Measurements from ENCODE around the gene TMEM235.

DNA sequence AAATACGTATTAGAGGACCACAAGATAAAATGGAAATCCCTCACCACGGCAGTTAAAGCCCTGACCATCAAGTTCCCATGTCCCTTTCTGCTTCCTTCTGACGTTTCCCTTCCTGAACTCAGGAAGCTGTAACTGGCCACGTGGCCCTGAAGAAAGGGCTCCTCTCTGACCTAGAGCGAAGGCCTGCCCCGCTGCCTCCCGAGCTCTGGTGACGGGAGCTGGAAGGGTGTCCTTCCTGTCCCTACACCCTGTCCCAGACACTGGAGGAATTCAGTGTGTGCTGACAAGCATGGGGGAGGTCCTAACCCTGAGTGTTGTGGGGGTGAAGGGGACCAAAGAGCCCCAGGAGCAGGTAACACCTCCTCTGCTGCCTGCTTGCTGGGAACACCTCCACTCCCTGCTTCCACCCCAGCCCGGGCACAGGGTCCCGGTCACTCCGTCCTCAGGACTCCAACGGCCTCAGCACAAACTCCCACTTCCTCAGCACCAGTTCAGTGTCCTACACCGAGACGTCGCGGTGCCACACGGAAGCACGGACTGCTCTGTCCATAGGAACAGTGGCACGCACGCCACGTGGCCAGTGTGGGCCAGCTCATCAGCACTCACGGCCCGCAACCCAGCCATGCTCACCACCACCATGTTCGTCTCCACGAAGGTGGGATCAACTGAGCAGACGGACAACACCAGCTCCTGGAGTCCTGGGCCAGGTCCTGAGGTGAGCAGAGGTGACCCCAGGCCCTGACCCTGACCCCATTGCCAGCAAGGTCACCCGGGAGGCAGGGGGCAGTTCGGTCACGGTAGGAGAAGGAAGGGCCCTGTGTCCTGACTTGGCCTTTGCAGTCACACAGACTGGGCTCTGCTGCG, 16.9 kb downstream of the TMEM235 start:
- no peak for TF ChIP-seq POLR2AphosphoS5 (IDR thresholded peaks at IDR 0.05; ENCODE audit: low read depth, low read length)
- TF ChIP-seq SIN3A (IDR thresholded peaks at IDR 0.05; ENCODE audit: borderline replicate concordance, insufficient read depth, low read length), result no peak
- TF ChIP-seq, protein P1, sequence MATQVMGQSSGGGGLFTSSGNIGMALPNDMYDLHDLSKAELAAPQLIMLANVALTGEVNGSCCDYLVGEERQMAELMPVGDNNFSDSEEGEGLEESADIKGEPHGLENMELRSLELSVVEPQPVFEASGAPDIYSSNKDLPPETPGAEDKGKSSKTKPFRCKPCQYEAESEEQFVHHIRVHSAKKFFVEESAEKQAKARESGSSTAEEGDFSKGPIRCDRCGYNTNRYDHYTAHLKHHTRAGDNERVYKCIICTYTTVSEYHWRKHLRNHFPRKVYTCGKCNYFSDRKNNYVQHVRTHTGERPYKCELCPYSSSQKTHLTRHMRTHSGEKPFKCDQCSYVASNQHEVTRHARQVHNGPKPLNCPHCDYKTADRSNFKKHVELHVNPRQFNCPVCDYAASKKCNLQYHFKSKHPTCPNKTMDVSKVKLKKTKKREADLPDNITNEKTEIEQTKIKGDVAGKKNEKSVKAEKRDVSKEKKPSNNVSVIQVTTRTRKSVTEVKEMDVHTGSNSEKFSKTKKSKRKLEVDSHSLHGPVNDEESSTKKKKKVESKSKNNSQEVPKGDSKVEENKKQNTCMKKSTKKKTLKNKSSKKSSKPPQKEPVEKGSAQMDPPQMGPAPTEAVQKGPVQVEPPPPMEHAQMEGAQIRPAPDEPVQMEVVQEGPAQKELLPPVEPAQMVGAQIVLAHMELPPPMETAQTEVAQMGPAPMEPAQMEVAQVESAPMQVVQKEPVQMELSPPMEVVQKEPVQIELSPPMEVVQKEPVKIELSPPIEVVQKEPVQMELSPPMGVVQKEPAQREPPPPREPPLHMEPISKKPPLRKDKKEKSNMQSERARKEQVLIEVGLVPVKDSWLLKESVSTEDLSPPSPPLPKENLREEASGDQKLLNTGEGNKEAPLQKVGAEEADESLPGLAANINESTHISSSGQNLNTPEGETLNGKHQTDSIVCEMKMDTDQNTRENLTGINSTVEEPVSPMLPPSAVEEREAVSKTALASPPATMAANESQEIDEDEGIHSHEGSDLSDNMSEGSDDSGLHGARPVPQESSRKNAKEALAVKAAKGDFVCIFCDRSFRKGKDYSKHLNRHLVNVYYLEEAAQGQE (IDR thresholded peaks at IDR 0.05; ENCODE audit: insufficient read depth in 1 of 2, low read depth in 2 of 2, low read length in 2 of 2), result no peak
